Transverse colon (tissue), 4 donors: ENCODE data around the gene LRBA. TPM values are rescaled to one million over a fixed set of nuclear protein-coding genes. Genes with fewer than 3 reads are reported as not detected.

Experiments used
- DNase-seq: peaks from one replicate; pipeline ENCODE4 v3.0.0-alpha.2; 2019
- H3K27ac ChIP-seq, 4 donors: fragments of 200-600 bp; sonication (generic); 2 replicates each; pipeline ENCODE4 v1.5.1; 2016 to 2018; ENCODE audit warnings: inconsistent platforms in 4 of 4
- H3K27me3 ChIP-seq: fragments of 200-600 bp; sonication (generic); 2 replicates; pipeline ENCODE4 v1.5.1; 2017; ENCODE audit warnings: inconsistent platforms
- H3K36me3 ChIP-seq, 4 donors: fragments of 200-600 bp; sonication (generic); 2 replicates each; pipeline ENCODE4 v1.5.1; 2017 to 2019; ENCODE audit warnings: inconsistent platforms in 4 of 4
- H3K4me1 ChIP-seq, 4 donors: fragments of 200-600 bp; sonication (generic); 2 replicates each; pipeline ENCODE4 v1.5.1; 2017 to 2020; ENCODE audit warnings: inconsistent platforms in 4 of 4
- H3K4me3 ChIP-seq, 4 donors: fragments of 200-600 bp; sonication (generic); 1 replicate in 1 of 4; 2 replicates in 3 of 4; pipeline versions ENCODE4 v1.5.1 to v1.6.1; 2017 to 2019; ENCODE audit warnings: inconsistent platforms in 4 of 4
- H3K9me3 ChIP-seq, 2 donors: fragments of 200-600 bp; sonication (generic); 2 replicates each; pipeline ENCODE4 v1.5.1; 2017 to 2019; ENCODE audit warnings: inconsistent platforms in 2 of 2
- EP300 ChIP-seq: sonication (generic); formaldehyde crosslinking; IDR thresholded peaks from one replicate; pipeline ENCODE4 v1.6.1; 2017; ENCODE audit warnings: antibody characterized with exemption, low read depth
- POLR2A ChIP-seq: fragments of 450-650 bp; IDR thresholded peaks from one replicate; pipeline ENCODE4 v1.6.1; 2016; ENCODE audit warnings: antibody characterized with exemption, mild to moderate bottlenecking, moderate library complexity
- POLR2AphosphoS5 ChIP-seq, 3 donors: sonication (generic); formaldehyde crosslinking; IDR thresholded peaks; one replicate each; pipeline ENCODE4 v1.6.1; 2016; ENCODE audit warnings: antibody characterized with exemption in 3 of 3
- WGBS, 2 donors: methylation state at CpG; one replicate each; pipeline ENCODE4 v1.1.5; 2018; ENCODE audit warnings: low coverage in 1 of 2; 5-methylcytosine and 5-hydroxymethylcytosine counted together
- in situ Hi-C, 4 donors: fragments of 200-750 bp; cut with MboI; loops; one replicate each; pipeline versions ENCODE4 v1.15.0 to v1.15.1; 2017; ENCODE audit warnings: low sequenced_read_pairs in 3 of 4, low pct_ligation_motif_present in 1 of 4, low pct_unique_long_range_greater_than_20kb in 1 of 4
- intact Hi-C: fragments of 100-400 bp; cut with DNase I; formaldehyde crosslinking; loops from one replicate; pipeline ENCODE4 v1.15.1; 2023; ENCODE audit warnings: low total_unique reads
- total RNA-seq, 4 donors: library from RNA; depleted of rRNA; stranded (reverse); fragments of >200 nt; gene quantifications; one replicate each; pipeline ENCODE4 v1.1.0, GENCODE V29; 2016
- TF ChIP-seq, protein P1 (sequence below), 5 experiments: fragments of 200-600 bp in 3 of 5; fragments of 450-650 bp in 2 of 5; sonication (generic) in 3 of 5; IDR thresholded peaks; 1 replicate in 2 of 5; 2 replicates in 3 of 5; pipeline ENCODE4 v1.5.1; 2016 to 2017; ENCODE audit warnings: antibody characterized with exemption in 5 of 5, inconsistent platforms in 3 of 5, mild to moderate bottlenecking in 2 of 5, moderate library complexity in 1 of 5

LRBA gene
- total RNA-seq, 4 donors from 2014 or later: 82.7 to 125 (median 112) TPM

DNA sequence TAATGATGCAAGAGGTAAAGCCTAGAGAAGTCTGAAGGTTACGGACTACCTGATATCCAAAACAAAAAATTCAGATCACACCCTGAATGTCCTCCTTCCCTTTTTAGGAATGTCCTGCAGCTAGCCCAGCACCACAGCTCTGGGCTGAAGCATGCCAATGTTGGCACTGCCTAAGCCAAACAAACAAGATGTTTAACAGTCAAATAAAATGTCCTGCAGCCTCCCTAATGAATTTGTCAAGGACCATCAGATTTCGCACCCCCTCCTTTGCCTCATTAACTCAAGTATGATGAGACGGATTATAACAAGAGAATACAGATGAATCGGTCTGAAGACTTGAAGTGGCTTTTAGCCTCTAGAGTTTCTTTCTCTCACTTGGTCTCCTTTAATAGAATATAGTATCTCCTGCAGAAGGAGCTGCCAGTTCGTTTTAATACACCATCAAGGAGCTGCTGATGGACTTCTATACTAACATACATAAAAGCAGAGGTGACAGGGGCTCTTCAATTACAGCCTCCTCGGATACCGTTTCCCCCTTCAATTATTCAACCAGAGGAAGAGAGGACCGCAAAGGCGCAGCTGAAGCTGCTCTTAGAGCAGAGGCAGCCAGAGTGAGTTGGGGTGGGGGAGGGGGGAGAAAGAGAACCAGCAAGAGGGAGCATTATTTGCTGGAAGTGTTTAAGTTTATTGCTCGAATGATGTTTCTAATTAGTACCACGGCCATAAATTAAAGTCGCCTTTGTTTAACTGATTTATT is 436.2 kb downstream of the LRBA start:
- no peak for DNase-seq
- 65 to 76% methylated on average over 4 to 12 of the region's 12 CpGs for WGBS, 2 donors

DNA sequence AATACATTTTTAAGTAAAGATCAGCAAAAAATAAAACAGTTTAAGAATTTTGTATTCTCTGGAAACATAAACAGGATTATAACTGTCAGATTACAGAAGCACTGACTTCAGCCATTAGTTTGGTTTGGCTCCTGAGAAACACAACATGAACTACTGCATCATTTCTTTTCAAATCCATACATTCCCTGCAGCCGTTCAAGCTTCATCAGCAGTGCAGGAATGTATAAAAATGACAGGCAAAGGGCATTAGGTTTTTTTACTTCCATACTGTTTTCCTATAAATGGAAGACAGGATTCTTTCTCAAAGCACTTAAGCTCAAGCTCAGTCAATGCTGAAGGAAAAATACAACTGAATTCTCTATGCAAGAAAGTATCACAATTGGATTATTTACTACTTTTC is 437.3 kb downstream of the LRBA start:
- peak overlapping the region; percentile 84 to 91 (median 87) for H3K27ac ChIP-seq
- in situ Hi-C loops: loop anchor here in 1 of 4 donors (25.0 kb wide), 1 partner anchor 265 kb away; no protein-coding TSS in a partner anchor
- WGBS, 2 donors: 64 to 67% methylated on average over 1 of the region's 1 CpG

More for the DNA sequence above, 436.2 kb downstream of the LRBA start:
- peaks cover 0 to 2% (median 0%) of the 10 kb centered on the region in 4 donors for H3K4me1 ChIP-seq
- intact Hi-C loops: no loop called here
- H3K36me3 ChIP-seq: peaks cover 0 to 11% (median 2%) of the 10 kb centered on the region in 4 donors
- TF ChIP-seq EP300: no peak
- no peak for TF ChIP-seq POLR2A
- peak in 1 of 3 donors; percentile 57 for TF ChIP-seq POLR2AphosphoS5 (IDR thresholded peaks at IDR 0.05)
- TF ChIP-seq, protein P1, sequence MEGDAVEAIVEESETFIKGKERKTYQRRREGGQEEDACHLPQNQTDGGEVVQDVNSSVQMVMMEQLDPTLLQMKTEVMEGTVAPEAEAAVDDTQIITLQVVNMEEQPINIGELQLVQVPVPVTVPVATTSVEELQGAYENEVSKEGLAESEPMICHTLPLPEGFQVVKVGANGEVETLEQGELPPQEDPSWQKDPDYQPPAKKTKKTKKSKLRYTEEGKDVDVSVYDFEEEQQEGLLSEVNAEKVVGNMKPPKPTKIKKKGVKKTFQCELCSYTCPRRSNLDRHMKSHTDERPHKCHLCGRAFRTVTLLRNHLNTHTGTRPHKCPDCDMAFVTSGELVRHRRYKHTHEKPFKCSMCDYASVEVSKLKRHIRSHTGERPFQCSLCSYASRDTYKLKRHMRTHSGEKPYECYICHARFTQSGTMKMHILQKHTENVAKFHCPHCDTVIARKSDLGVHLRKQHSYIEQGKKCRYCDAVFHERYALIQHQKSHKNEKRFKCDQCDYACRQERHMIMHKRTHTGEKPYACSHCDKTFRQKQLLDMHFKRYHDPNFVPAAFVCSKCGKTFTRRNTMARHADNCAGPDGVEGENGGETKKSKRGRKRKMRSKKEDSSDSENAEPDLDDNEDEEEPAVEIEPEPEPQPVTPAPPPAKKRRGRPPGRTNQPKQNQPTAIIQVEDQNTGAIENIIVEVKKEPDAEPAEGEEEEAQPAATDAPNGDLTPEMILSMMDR (IDR thresholded peaks at IDR 0.05): no peak
- H3K9me3 ChIP-seq: no peaks in the 10 kb centered on the region
- peak overlapping the region; percentile 37 to 52 (median 44) for H3K4me3 ChIP-seq
- H3K27ac ChIP-seq: peak overlapping the region; percentile 84 to 91 (median 87)
- in situ Hi-C loops: loop anchor here in 1 of 4 donors (25.0 kb wide), 1 partner anchor 267 kb away; no protein-coding TSS in a partner anchor
- H3K27me3 ChIP-seq: no peaks in the 10 kb centered on the region

DNA sequence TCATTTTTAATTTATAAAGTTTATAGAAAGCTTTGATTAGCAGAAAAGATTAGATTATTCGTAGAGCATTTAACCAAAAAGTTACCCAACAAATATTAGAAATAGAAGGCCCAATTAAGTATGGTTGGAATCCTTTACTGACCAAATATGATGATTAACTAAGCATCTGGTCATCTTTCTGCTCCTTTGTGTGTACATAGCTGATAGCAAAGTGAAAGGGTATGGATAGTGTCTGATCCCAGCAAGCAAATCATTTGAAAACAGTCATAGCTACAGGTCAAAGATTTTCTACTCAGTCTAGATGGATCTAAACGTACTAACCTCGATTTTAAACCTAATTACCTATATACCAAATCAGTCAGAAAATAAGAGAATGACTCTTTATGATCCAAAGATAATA is 440.4 kb downstream of the LRBA start:
- TF ChIP-seq EP300 (no peak), POLR2A (no peak), POLR2AphosphoS5 (IDR thresholded peaks at IDR 0.05) (no peak)
- TF ChIP-seq, protein P1 (IDR thresholded peaks at IDR 0.05): no peak
- WGBS, 2 donors: 75 to 100% methylated on average over 1 to 3 of the region's 3 CpGs
- intact Hi-C loops: no loop called here
- no peaks in the 10 kb centered on the region for H3K27me3 ChIP-seq
- no peak overlapping the region for H3K4me3 ChIP-seq
- H3K36me3 ChIP-seq: no peaks in the 10 kb centered on the region
- no peak for DNase-seq
- peak overlapping the region; percentile 70 to 89 (median 84) for H3K27ac ChIP-seq
- H3K9me3 ChIP-seq: no peaks in the 10 kb centered on the region
- H3K4me1 ChIP-seq: peaks cover 0 to 24% (median 7%) of the 10 kb centered on the region in 4 donors
- in situ Hi-C loops: loop anchor here in 1 of 4 donors (25.0 kb wide), 1 partner anchor 262 kb away; no protein-coding TSS in a partner anchor

More for the DNA sequence above, 437.3 kb downstream of the LRBA start:
- H3K4me3 ChIP-seq: peak overlapping the region in 1 of 4 donors; percentile 52
- no peaks in the 10 kb centered on the region for H3K9me3 ChIP-seq
- intact Hi-C loops: no loop called here
- no peak for DNase-seq
- TF ChIP-seq POLR2AphosphoS5 (IDR thresholded peaks at IDR 0.05) (no peak), EP300 (no peak), POLR2A (no peak)
- TF ChIP-seq, protein P1 (IDR thresholded peaks at IDR 0.05): no peak
- H3K4me1 ChIP-seq: peaks cover 0 to 10% (median 1%) of the 10 kb centered on the region in 4 donors
- no peaks in the 10 kb centered on the region for H3K27me3 ChIP-seq
- peaks cover 0 to 3% (median under 1%) of the 10 kb centered on the region in 4 donors for H3K36me3 ChIP-seq

DNA sequence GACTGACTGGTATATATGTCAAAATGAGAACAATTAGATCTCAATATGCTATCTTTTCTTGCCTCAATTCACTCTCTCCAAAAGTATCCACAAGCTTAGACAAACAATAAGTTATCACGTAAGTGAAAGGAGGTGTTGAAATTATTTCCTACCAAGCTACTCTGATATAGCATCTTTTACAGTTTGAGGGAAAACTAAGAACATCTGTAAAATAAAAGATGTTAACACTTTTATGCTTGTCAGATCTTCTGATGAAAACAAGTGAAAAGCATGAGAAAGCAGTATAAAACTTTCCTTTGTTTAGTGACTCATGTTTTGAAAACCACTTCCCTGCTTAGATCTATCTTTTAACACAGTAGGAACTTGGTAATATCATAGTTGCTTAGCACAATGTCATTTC is 441.6 kb downstream of the LRBA start:
- no peak for TF ChIP-seq EP300
- 62 to 90% methylated on average over 1 of the region's 1 CpG for WGBS, 2 donors
- in situ Hi-C loops: no loop called here
- DNase-seq: no peak
- Histone ChIP-seq H3K36me3 (no peaks in the 10 kb centered on the region), H3K27me3 (no peaks in the 10 kb centered on the region), H3K27ac (peak overlapping the region; percentile 54 to 89 (median 78)), H3K4me1 (peaks cover 0 to 24% (median 9%) of the 10 kb centered on the region in 4 donors), H3K4me3 (no peak overlapping the region), H3K9me3 (no peaks in the 10 kb centered on the region)
- intact Hi-C loops: no loop called here
